Vagina (tissue), 2 donors: ENCODE data around the gene MUC13. TPM values are rescaled to one million over a fixed set of nuclear protein-coding genes. Genes with fewer than 3 reads are reported as not detected.

Source experiments
- DNase-seq, 2 donors: peaks; one replicate each; pipeline ENCODE4 v3.0.0-alpha.2; 2017; ENCODE audit errors: extremely low spot score in 2 of 2
- H3K27ac ChIP-seq: fragments of 200-600 bp; sonication (generic); one replicate; pipeline ENCODE4 v1.5.1; 2019
- H3K27me3 ChIP-seq: fragments of 200-600 bp; sonication (generic); one replicate; pipeline ENCODE4 v1.5.1; 2019
- H3K36me3 ChIP-seq, 2 donors: fragments of 200-600 bp; sonication (generic); one replicate each; pipeline ENCODE4 v1.5.1; 2017 to 2019
- H3K4me1 ChIP-seq: fragments of 200-600 bp; sonication (generic); one replicate; pipeline ENCODE4 v1.5.1; 2019
- H3K4me3 ChIP-seq, 2 donors: fragments of 200-600 bp; sonication (generic); 1 replicate in 1 of 2; 2 replicates in 1 of 2; pipeline ENCODE4 v1.5.1; 2016 to 2019
- H3K9me3 ChIP-seq: fragments of 200-600 bp; sonication (generic); one replicate; pipeline ENCODE4 v1.5.1; 2019
- CTCF ChIP-seq, 3 experiments: fragments of 450-650 bp in 2 of 3; fragments of 200-600 bp in 1 of 3; sonication (generic) in 1 of 3; IDR thresholded peaks; one replicate each; pipeline ENCODE4 v1.5.1; 2017 to 2019; ENCODE audit warnings: antibody characterized with exemption in 3 of 3, mild to moderate bottlenecking in 2 of 3, moderate library complexity in 2 of 3
- POLR2A ChIP-seq, 2 donors: fragments of 450-650 bp; IDR thresholded peaks; one replicate each; pipeline ENCODE4 v1.6.1; 2017; ENCODE audit warnings: antibody characterized with exemption in 2 of 2, mild to moderate bottlenecking in 2 of 2, moderate library complexity in 2 of 2
- POLR2AphosphoS5 ChIP-seq, 2 donors: sonication (generic); formaldehyde crosslinking; IDR thresholded peaks; one replicate each; pipeline ENCODE4 v1.9.0; 2017; ENCODE audit warnings: antibody characterized with exemption in 2 of 2, mild to moderate bottlenecking in 2 of 2, low read depth in 1 of 2; ENCODE audit not compliant: insufficient read depth in 1 of 2
- intact Hi-C: fragments of 100-400 bp; cut with DNase I; formaldehyde crosslinking; loops from one replicate; pipeline ENCODE4 v1.15.1; 2023
- total RNA-seq: library from RNA; depleted of rRNA; stranded (reverse); fragments of >200 nt; gene quantifications from one replicate; pipeline ENCODE4 v1.2.3, GENCODE V29; 2016

MUC13 gene
- total RNA-seq, 1 donor from 2014 or later: not detected

- DNase-seq: no peak
- H3K27me3 ChIP-seq: no peaks in the 10 kb centered on the region
- intact Hi-C loops: loop anchor here (10.0 kb wide), 1 partner anchor 156 kb away; no protein-coding TSS in a partner anchor
- no peak for TF ChIP-seq POLR2A (IDR thresholded peaks at IDR 0.05)
- no peak for TF ChIP-seq POLR2AphosphoS5 (IDR thresholded peaks at IDR 0.05; ENCODE audit: insufficient read depth in 1 of 2, low read depth in 1 of 2)
- no peak for TF ChIP-seq CTCF (IDR thresholded peaks at IDR 0.05)
- no peaks in the 10 kb centered on the region for H3K9me3 ChIP-seq
- no peak overlapping the region for H3K27ac ChIP-seq
- H3K4me1 ChIP-seq: no peaks in the 10 kb centered on the region
- no peak overlapping the region for H3K4me3 ChIP-seq
- H3K36me3 ChIP-seq: no peaks in the 10 kb centered on the region
These were observed 4.3 kb upstream of the MUC13 start for GRCh38 chr3:124938896-124939295.

- Histone ChIP-seq H3K27me3 (no peaks in the 10 kb centered on the region), H3K4me3 (no peak overlapping the region), H3K9me3 (no peaks in the 10 kb centered on the region), H3K27ac (no peak overlapping the region), H3K4me1 (no peaks in the 10 kb centered on the region), H3K36me3 (no peaks in the 10 kb centered on the region)
- no peak for DNase-seq
- intact Hi-C loops: loop anchor here (10.0 kb wide), 1 partner anchor 158 kb away; no protein-coding TSS in a partner anchor
- no peak for TF ChIP-seq POLR2AphosphoS5 (IDR thresholded peaks at IDR 0.05; ENCODE audit: insufficient read depth in 1 of 2, low read depth in 1 of 2)
These were observed 2.5 kb upstream of the MUC13 start for GRCh38 chr3:124937049-124937448.

GRCh38 chr3:124935794-124936542 is 1.4 kb upstream of the MUC13 start:
- no peaks in the 10 kb centered on the region for H3K36me3 ChIP-seq
- TF ChIP-seq POLR2A (IDR thresholded peaks at IDR 0.05) (no peak), CTCF (IDR thresholded peaks at IDR 0.05) (no peak), POLR2AphosphoS5 (IDR thresholded peaks at IDR 0.05; ENCODE audit: insufficient read depth in 1 of 2, low read depth in 1 of 2) (no peak)
- no peaks in the 10 kb centered on the region for H3K9me3 ChIP-seq
- intact Hi-C loops: loop anchor here (10.0 kb wide), 1 partner anchor 159 kb away; no protein-coding TSS in a partner anchor
- no peak for DNase-seq
- no peak overlapping the region for H3K4me3 ChIP-seq
- H3K27ac ChIP-seq: no peak overlapping the region
- no peaks in the 10 kb centered on the region for H3K4me1 ChIP-seq
- no peaks in the 10 kb centered on the region for H3K27me3 ChIP-seq

GRCh38 chr3:124935264-124935663 is 713 bp upstream of the MUC13 start:
- no peak overlapping the region for H3K27ac ChIP-seq
- TF ChIP-seq CTCF (IDR thresholded peaks at IDR 0.05) (no peak), POLR2A (IDR thresholded peaks at IDR 0.05) (no peak), POLR2AphosphoS5 (IDR thresholded peaks at IDR 0.05; ENCODE audit: insufficient read depth in 1 of 2, low read depth in 1 of 2) (no peak)
- H3K4me1 ChIP-seq: no peaks in the 10 kb centered on the region
- intact Hi-C loops: loop anchor here (10.0 kb wide), 1 partner anchor 160 kb away; no protein-coding TSS in a partner anchor
- no peaks in the 10 kb centered on the region for H3K27me3 ChIP-seq
- H3K36me3 ChIP-seq: no peaks in the 10 kb centered on the region
- no peak overlapping the region for H3K4me3 ChIP-seq
- no peaks in the 10 kb centered on the region for H3K9me3 ChIP-seq
- DNase-seq: no peak

- intact Hi-C loops: loop anchor here (5.0 kb wide), 1 partner anchor 1591 kb away; no protein-coding TSS in a partner anchor
- H3K36me3 ChIP-seq: no peaks in the 10 kb centered on the region
- no peak overlapping the region for H3K4me3 ChIP-seq
- H3K9me3 ChIP-seq: no peaks in the 10 kb centered on the region
- no peak for DNase-seq
- no peak overlapping the region for H3K27ac ChIP-seq
- TF ChIP-seq POLR2A (IDR thresholded peaks at IDR 0.05) (no peak), CTCF (IDR thresholded peaks at IDR 0.05) (peak; percentile 60 to 67 (median 67))
- no peaks in the 10 kb centered on the region for H3K27me3 ChIP-seq
- no peaks in the 10 kb centered on the region for H3K4me1 ChIP-seq
These were observed 6.0 kb downstream of the MUC13 start for GRCh38 chr3:124928333-124929202.
